ENCODE data around the gene TNIK. TPM values are rescaled to one million over a fixed set of nuclear protein-coding genes. Genes with fewer than 3 reads are reported as not detected.

The TNIK gene
- total RNA-seq, 1 donor from 2014 or later, result 75.4 TPM

DNA sequence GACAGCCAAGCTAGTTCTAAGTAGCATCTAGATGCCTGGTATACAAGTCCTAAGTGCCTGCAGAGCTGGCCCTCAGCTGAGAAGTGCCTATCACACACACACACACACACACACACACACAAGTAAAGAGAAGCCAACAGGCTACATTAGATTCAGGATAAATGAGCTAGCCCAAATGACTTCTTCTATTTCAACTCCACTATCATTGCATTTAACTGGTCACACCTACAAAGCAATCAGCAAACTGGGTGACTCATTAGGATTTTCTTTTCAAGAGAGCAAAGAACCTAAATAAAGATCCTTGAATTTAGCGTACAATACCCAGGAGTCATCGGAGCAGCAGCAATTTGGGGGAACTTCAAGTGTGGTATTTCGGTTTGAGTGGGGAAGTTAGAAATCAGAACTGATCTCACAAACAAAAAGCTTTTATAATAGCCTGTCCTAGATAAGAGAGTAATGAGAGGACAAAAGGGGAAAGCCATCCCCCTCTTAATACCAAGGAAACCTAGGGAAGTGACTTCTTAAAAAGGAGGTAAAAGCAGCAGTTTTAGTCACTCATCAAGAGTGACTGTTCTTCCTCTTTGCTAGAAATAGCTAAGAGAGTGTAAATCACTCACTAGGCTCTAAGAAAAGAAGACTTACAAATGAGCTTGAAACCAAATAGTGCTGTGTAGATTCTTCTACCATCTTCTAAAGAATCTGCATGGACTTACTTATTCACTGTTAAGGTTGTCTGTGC lies 112.7 kb downstream of the TNIK start:
- FAIRE-seq (no peak), DNase-seq (ENCODE audit: low spot score in 2 of 2) (no peak)

DNA sequence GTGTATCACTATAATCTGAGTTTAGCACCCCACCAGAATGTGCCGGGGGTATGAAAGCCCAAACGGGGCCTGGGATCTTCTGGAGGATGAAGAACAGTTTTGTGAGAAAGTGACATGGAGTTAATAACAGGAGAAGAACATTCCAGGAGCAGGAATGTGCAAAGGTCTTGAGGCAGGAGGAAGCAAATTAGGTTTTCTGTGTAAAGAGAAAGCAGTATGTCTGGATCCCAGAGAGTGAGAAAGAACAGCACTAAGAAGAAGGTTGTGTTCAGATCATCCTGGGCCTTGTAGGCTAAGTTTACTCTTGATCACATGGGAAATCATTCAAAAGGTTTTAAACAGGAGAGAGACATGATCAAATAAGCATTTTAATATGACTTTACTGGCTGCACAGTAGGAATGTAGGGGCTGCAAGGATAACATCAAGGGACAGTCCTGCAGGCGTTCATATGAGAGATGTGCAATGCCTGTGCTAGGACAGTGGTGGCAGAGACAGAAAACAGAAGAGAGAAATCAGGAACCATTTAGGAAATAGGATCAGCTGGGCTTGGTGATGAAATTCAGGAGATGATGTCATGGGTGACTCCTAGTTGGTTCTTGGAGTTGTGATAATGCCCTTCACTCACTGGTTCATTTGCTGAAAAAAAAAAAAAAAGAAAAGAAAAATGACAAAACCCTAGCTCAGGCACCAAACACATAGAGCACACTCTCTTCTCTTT lies 113.5 kb downstream of the TNIK start:
- DNase-seq (ENCODE audit: low spot score in 2 of 2) (no peak), FAIRE-seq (no peak)

GRCh38 chr3:171346019-171346418 lies 114.2 kb downstream of the TNIK start:
- no peak for DNase-seq (ENCODE audit: low spot score in 2 of 2)
- FAIRE-seq, result no peak

- no peak for DNase-seq (ENCODE audit: low spot score in 2 of 2)
- no peak for FAIRE-seq
Observed at GRCh38 chr3:171345107-171345843, 114.9 kb downstream of the TNIK start.

- FAIRE-seq (no peak), DNase-seq (ENCODE audit: low spot score in 2 of 2) (no peak)
Observed at GRCh38 chr3:171343693-171344092, 116.5 kb downstream of the TNIK start.

DNA sequence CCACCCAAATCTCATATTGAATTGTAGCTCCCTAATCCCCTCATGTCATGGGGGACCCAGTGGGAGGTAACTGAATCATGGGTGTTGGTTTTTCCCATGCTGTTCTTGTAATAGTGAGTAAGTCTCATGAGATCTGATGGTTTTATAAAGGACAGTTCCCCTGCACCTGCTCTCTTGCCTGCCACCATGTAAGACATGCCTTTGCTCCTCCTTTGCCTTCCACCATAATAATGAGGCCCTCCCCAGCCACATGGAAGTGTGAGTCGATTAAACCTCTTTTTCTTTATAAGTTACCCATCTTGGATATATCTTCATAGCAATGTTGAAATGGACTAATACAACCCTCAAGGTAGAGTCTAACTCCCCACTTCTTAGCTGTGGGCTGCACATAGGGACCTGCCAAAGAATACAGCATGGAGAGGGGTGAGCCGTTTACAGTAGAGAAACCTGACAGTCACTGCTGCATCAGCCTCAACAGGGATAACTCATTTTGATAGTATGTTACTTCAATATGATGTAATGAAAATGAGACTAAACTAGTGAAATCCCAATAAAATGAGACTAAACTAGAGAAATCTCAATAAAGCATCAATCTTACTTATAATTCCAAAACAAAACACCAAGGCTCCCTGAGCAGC lies 117.3 kb downstream of the TNIK start:
- FAIRE-seq (no peak), DNase-seq (ENCODE audit: low spot score in 2 of 2) (no peak)

- FAIRE-seq (no peak), DNase-seq (ENCODE audit: low spot score in 2 of 2) (no peak)
Observed at GRCh38 chr3:171342200-171342599, 118.0 kb downstream of the TNIK start.

DNA sequence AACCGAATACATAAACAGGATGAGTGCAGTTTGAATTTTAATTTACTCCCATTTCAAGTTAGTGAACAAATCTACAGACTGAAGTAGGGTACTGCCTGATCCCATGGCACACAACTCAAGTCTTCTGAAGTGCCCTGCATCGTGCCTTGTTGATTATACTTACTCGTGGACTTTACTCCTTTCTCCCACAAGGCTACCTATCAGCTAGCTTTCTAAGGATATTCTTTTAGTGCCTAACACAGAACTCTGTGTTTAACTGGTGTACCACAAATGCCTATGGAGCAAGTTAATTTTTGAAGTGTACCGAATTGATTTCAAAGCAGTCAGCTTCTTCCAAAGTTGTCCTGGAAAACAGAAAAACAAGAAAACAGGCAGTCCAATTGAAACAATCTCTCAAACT lies 119.8 kb downstream of the TNIK start:
- DNase-seq (ENCODE audit: low spot score in 2 of 2) (no peak), FAIRE-seq (no peak)

GRCh38 chr3:171339598-171339997 lies 120.6 kb downstream of the TNIK start:
- FAIRE-seq (no peak), DNase-seq (ENCODE audit: low spot score in 2 of 2) (no peak)

- FAIRE-seq, result no peak
Observed at GRCh38 chr3:171336406-171336805, 123.8 kb downstream of the TNIK start.

GRCh38 chr3:171335559-171335958 lies 124.6 kb downstream of the TNIK start:
- no peak for DNase-seq (ENCODE audit: low spot score in 2 of 2)
- no peak for FAIRE-seq

More at GRCh38 chr3:171336406-171336805, 123.8 kb downstream of the TNIK start:
- no peak for DNase-seq (ENCODE audit: low spot score in 2 of 2)

- FAIRE-seq, result no peak
- DNase-seq (ENCODE audit: low spot score in 2 of 2), result no peak
Observed at GRCh38 chr3:171334465-171334811, 125.8 kb downstream of the TNIK start.

GRCh38 chr3:171333784-171334464 lies 126.3 kb downstream of the TNIK start:
- no peak for FAIRE-seq

DNA sequence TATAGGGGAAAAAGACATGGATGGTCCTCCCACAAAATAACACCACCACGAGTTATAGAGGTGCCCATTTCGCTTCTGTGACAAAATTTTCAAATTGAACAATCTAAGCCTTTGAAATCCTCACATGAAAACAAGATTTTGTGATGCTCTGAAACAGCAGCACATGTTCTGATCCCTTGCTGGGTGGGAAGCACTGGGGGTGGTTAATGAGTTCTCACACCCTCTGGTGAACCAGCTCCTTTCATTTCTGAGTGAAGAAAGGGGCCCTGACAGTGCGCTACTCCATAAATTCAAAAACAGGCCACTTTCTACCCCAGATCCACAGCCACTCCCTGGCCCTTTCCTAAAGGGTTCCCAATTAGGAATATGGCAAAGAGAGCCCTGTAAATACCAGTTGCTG lies 129.3 kb downstream of the TNIK start:
- FAIRE-seq (no peak), DNase-seq (ENCODE audit: low spot score in 2 of 2) (no peak)

More at GRCh38 chr3:171333784-171334464, 126.3 kb downstream of the TNIK start:
- no peak for DNase-seq (ENCODE audit: low spot score in 2 of 2)

- no peak for FAIRE-seq
- no peak for DNase-seq (ENCODE audit: low spot score in 2 of 2)
Observed at GRCh38 chr3:171329746-171330145, 130.5 kb downstream of the TNIK start.

DNA sequence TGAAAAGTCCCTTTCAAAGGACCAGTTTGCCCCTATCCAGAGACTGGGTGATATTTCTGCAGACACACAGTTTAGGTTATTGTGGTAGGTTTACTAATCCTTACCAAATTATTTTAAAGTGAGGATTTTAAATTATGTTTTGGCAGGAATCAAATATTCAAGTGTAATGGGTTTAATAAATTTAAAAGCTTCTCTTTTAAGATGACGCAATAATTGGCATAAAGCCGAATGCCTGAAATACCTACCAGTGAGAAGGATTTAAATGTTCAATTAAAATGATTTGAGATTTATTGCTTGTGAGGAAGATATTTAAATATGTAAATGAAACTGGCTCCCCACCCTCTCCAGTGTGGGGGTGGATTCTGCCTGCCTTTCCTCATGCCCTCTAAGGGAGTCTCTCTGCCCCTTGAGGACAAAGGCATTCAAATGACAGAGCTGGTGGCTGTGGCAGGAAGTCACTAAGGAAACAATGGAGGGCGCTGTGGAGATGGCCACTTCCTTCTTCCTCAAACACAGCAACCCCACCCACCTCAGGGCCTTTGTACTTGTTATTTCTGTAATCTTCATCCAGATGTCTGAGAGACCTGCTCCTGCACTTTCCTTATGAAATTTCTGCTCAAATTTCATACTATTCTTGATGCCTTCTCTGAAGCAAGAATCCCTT lies 131.7 kb downstream of the TNIK start:
- FAIRE-seq (no peak), DNase-seq (ENCODE audit: low spot score in 2 of 2) (no peak)

- no peak for DNase-seq (ENCODE audit: low spot score in 2 of 2)
- FAIRE-seq, result no peak
Observed at GRCh38 chr3:171327441-171328174, 132.6 kb downstream of the TNIK start.

- FAIRE-seq (no peak), DNase-seq (ENCODE audit: low spot score in 2 of 2) (no peak)
Observed at GRCh38 chr3:171326717-171327440, 133.3 kb downstream of the TNIK start.

Measured in frontal cortex (tissue), 4 donors.